Naive thymus-derived CD4-positive, alpha-beta T cell (primary cell): Measurements from ENCODE around the gene LCE3E. TPM values are rescaled to one million over a fixed set of nuclear protein-coding genes. Genes with fewer than 3 reads are reported as not detected.

ENCODE experiments used
- ATAC-seq: fragments of 150-1000 bp; cut with Tn5 transposase; 2 replicates; pipeline ENCODE4 v1.10.0; 2021; ENCODE audit warnings: mild to moderate bottlenecking, moderate library complexity
- CTCF ChIA-PET: fragments of 350-600 bp; sonication (Branson Sonifier 250); formaldehyde crosslinking; loops from one replicate; lab custom pipeline; 2021; ENCODE audit warnings: antibody characterized with exemption; lab: Charles Lee
- POLR2A ChIA-PET: fragments of 350-600 bp; sonication (Branson Sonifier 250); formaldehyde crosslinking; loops from one replicate; lab custom pipeline; 2021; ENCODE audit warnings: antibody characterized with exemption, inconsistent platforms; lab: Charles Lee
- DNase-seq, 9 donors: peaks; one replicate each; pipeline versions ENCODE4 v3.0.0 to v3.0.0-alpha.2; 2020 to 2022; ENCODE audit warnings: mixed read lengths in 1 of 9
- H3K27ac ChIP-seq: one replicate; pipeline ENCODE4 v1.7.0; 2013; ENCODE audit warnings: mild to moderate bottlenecking, low read depth, low read length, moderate library complexity
- H3K27me3 ChIP-seq, 2 donors: one replicate each; pipeline ENCODE4 v1.7.0; 2013; ENCODE audit warnings: low read length in 2 of 2, mild to moderate bottlenecking in 2 of 2, moderate library complexity in 2 of 2; ENCODE audit not compliant: control insufficient read depth in 2 of 2, insufficient read depth in 2 of 2
- H3K36me3 ChIP-seq, 3 experiments: 1 replicate in 2 of 3; 2 replicates in 1 of 3; pipeline ENCODE4 v1.7.0; 2013; ENCODE audit warnings: low read length in 3 of 3, mild to moderate bottlenecking in 3 of 3, moderate library complexity in 1 of 3; ENCODE audit not compliant: insufficient read depth in 3 of 3, control insufficient read depth in 2 of 3
- H3K4me1 ChIP-seq, 2 donors: one replicate each; pipeline ENCODE4 v1.7.0; 2013; ENCODE audit warnings: low read length in 2 of 2, mild to moderate bottlenecking in 2 of 2, moderate library complexity in 1 of 2; ENCODE audit not compliant: control insufficient read depth in 2 of 2, insufficient read depth in 2 of 2
- H3K4me3 ChIP-seq: 2 replicates; pipeline ENCODE4 v1.7.0; 2013; ENCODE audit warnings: mild to moderate bottlenecking, low read length
- H3K9me3 ChIP-seq, 3 experiments: 1 replicate in 2 of 3; 2 replicates in 1 of 3; pipeline ENCODE4 v1.7.0; 2013; ENCODE audit warnings: low read length in 3 of 3; ENCODE audit not compliant: control insufficient read depth in 2 of 3
- H3K27ac Mint-ChIP-seq, 9 donors: one replicate each; pipeline ENCODE4 v1.8.0; 2020 to 2022; ENCODE audit warnings: mixed read lengths in 9 of 9, mild to moderate bottlenecking in 8 of 9, moderate library complexity in 5 of 9, inconsistent platforms in 2 of 9
- H3K27me3 Mint-ChIP-seq, 5 donors: one replicate each; pipeline ENCODE4 v1.8.0; 2021 to 2022; ENCODE audit warnings: mixed read lengths in 5 of 5, mild to moderate bottlenecking in 1 of 5
- H3K36me3 Mint-ChIP-seq, 5 donors: one replicate each; pipeline ENCODE4 v1.8.0; 2020 to 2022; ENCODE audit warnings: mixed read lengths in 5 of 5, mild to moderate bottlenecking in 3 of 5, inconsistent platforms in 1 of 5
- H3K4me1 Mint-ChIP-seq, 7 donors: one replicate each; pipeline ENCODE4 v1.8.0; 2020 to 2022; ENCODE audit warnings: mixed read lengths in 7 of 7, mild to moderate bottlenecking in 3 of 7, inconsistent platforms in 1 of 7
- H3K4me3 Mint-ChIP-seq, 10 donors: one replicate each; pipeline ENCODE4 v1.8.0; 2020 to 2022; ENCODE audit warnings: mild to moderate bottlenecking in 10 of 10, mixed read lengths in 10 of 10, moderate library complexity in 6 of 10, inconsistent platforms in 2 of 10
- H3K9me3 Mint-ChIP-seq, 11 donors: one replicate each; pipeline ENCODE4 v1.8.0; 2020 to 2022; ENCODE audit warnings: mixed read lengths in 11 of 11, mild to moderate bottlenecking in 4 of 11, inconsistent platforms in 1 of 11, moderate library complexity in 1 of 11
- intact Hi-C, 2 donors: fragments of 100-400 bp; cut with micrococcal nuclease; formaldehyde crosslinking; loops; one replicate each; pipeline ENCODE4 v1.15.1; 2023
- polyA plus RNA-seq, 2 donors: library from polyadenylated mRNA; unstranded; fragments of 300-500 nt; fragmentation: Illumina TruSeq; gene quantifications; one replicate each; pipeline ENCODE4 v1.2.3, GENCODE V29; 2021
- total RNA-seq, 6 experiments: library from RNA in 5 of 6; stranded (reverse) in 5 of 6; gene quantifications; 1 replicate in 5 of 6; 2 replicates in 1 of 6; pipeline ENCODE4 v1.2.3 and lab custom pipeline; 2021 to 2026

The LCE3E gene
- total and polyA plus RNA-seq, 7 experiments from 2014 or later: not detected

- no peak overlapping the region for H3K27ac ChIP-seq
- Mint-ChIP-seq H3K27ac (no peak overlapping the region), H3K4me1 (peaks cover 0 to 6% (median 2%) of the 10 kb centered on the region in 7 donors), H3K36me3 (no peaks in the 10 kb centered on the region), H3K9me3 (peaks cover 0 to 2% (median 0%) of the 10 kb centered on the region in 11 donors), H3K4me3 (no peak overlapping the region), H3K27me3 (peaks cover 21 to 34% (median 28%) of the 10 kb centered on the region in 5 donors)
- H3K4me1 ChIP-seq: no peaks in the 10 kb centered on the region
- no peaks in the 10 kb centered on the region for H3K9me3 ChIP-seq
- DNase-seq (no peak), ATAC-seq (peak; percentile 51)
- intact Hi-C loops: no loop called here
- ChIA-PET CTCF (no interaction called here), POLR2A (no interaction called here)
- H3K4me3 ChIP-seq: no peak overlapping the region
- H3K27me3 ChIP-seq: peaks cover 0 to 6% of the 10 kb centered on the region in 2 donors
- no peaks in the 10 kb centered on the region for H3K36me3 ChIP-seq
Measured at GRCh38 chr1:152519851-152520250, 46.7 kb downstream of the LCE3E start.

- no peak overlapping the region for H3K4me3 ChIP-seq
- intact Hi-C loops: no loop called here
- DNase-seq (no peak), ATAC-seq (no peak)
- H3K27me3 Mint-ChIP-seq: peaks cover 45 to 48% (median 46%) of the 10 kb centered on the region in 5 donors
- no peaks in the 10 kb centered on the region for H3K36me3 Mint-ChIP-seq
- H3K9me3 ChIP-seq: no peaks in the 10 kb centered on the region
- peaks cover 0 to 6% of the 10 kb centered on the region in 2 donors for H3K27me3 ChIP-seq
- H3K4me3 Mint-ChIP-seq: no peak overlapping the region
- H3K4me1 ChIP-seq: no peaks in the 10 kb centered on the region
- no peak overlapping the region for H3K27ac Mint-ChIP-seq
- peaks cover 0 to 9% (median 5%) of the 10 kb centered on the region in 7 donors for H3K4me1 Mint-ChIP-seq
- POLR2A ChIA-PET: no interaction called here
- no peak overlapping the region for H3K27ac ChIP-seq
- CTCF ChIA-PET: no interaction called here
- no peaks in the 10 kb centered on the region for H3K9me3 Mint-ChIP-seq
- no peaks in the 10 kb centered on the region for H3K36me3 ChIP-seq
Measured at GRCh38 chr1:152517237-152517811, 49.3 kb downstream of the LCE3E start.

GRCh38 chr1:152516082-152516481 lies 50.5 kb downstream of the LCE3E start:
- ATAC-seq (no peak), DNase-seq (no peak)
- no peaks in the 10 kb centered on the region for H3K4me1 ChIP-seq
- Mint-ChIP-seq H3K4me3 (no peak overlapping the region), H3K9me3 (no peaks in the 10 kb centered on the region), H3K4me1 (peaks cover 0 to 9% (median 5%) of the 10 kb centered on the region in 7 donors), H3K27me3 (peaks cover 51 to 59% (median 52%) of the 10 kb centered on the region in 5 donors), H3K36me3 (peaks cover 0 to 3% (median 0%) of the 10 kb centered on the region in 5 donors), H3K27ac (no peak overlapping the region)
- H3K27me3 ChIP-seq: peaks cover 0 to 6% of the 10 kb centered on the region in 2 donors
- intact Hi-C loops: no loop called here
- no peak overlapping the region for H3K27ac ChIP-seq
- no peak overlapping the region for H3K4me3 ChIP-seq
- no peaks in the 10 kb centered on the region for H3K9me3 ChIP-seq
- no peaks in the 10 kb centered on the region for H3K36me3 ChIP-seq
- ChIA-PET CTCF (no interaction called here), POLR2A (no interaction called here)

Other genes with a start within 250 kb of the LCE3E start
- not detected for gene FLG, start 241.5 kb downstream of the LCE3E start, total RNA-seq
- gene FLG, start 241.5 kb downstream of the LCE3E start, polyA plus RNA-seq: not detected
- gene FLG2, start 206.8 kb downstream of the LCE3E start, total RNA-seq: not detected
- gene FLG2, start 206.8 kb downstream of the LCE3E start, polyA plus RNA-seq: not detected
- gene CRNN, start 152.5 kb downstream of the LCE3E start, total RNA-seq: not detected
- not detected for gene CRNN, start 152.5 kb downstream of the LCE3E start, polyA plus RNA-seq
- not detected for gene LCE5A, start 56.0 kb downstream of the LCE3E start, total RNA-seq
- gene LCE5A, start 56.0 kb downstream of the LCE3E start, polyA plus RNA-seq: not detected
- gene CRCT1, start 52.3 kb downstream of the LCE3E start, total RNA-seq: not detected
- not detected for gene CRCT1, start 52.3 kb downstream of the LCE3E start, polyA plus RNA-seq
- not detected for gene LCE3D, start 13.7 kb upstream of the LCE3E start, total RNA-seq
- gene LCE3D, start 13.7 kb upstream of the LCE3E start, polyA plus RNA-seq: not detected
- gene LCE3C, start 33.5 kb upstream of the LCE3E start, total RNA-seq: not detected
- not detected for gene LCE3C, start 33.5 kb upstream of the LCE3E start, polyA plus RNA-seq
- not detected for gene LCE3B, start 47.0 kb upstream of the LCE3E start, total RNA-seq
- not detected for gene LCE3B, start 47.0 kb upstream of the LCE3E start, polyA plus RNA-seq
- gene LCE3A, start 56.3 kb upstream of the LCE3E start, total RNA-seq: not detected
- not detected for gene LCE3A, start 56.3 kb upstream of the LCE3E start, polyA plus RNA-seq
- not detected for gene LCE2D, start 96.6 kb upstream of the LCE3E start, total RNA-seq
- not detected for gene LCE2D, start 96.6 kb upstream of the LCE3E start, polyA plus RNA-seq
- gene LCE2C, start 108.5 kb upstream of the LCE3E start, total RNA-seq: not detected
- not detected for gene LCE2C, start 108.5 kb upstream of the LCE3E start, polyA plus RNA-seq
- not detected for gene LCE2B, start 119.3 kb upstream of the LCE3E start, total RNA-seq
- gene LCE2B, start 119.3 kb upstream of the LCE3E start, polyA plus RNA-seq: not detected
- not detected for gene LCE2A, start 131.6 kb upstream of the LCE3E start, total RNA-seq
- not detected for gene LCE2A, start 131.6 kb upstream of the LCE3E start, polyA plus RNA-seq
- gene LCE4A, start 141.4 kb upstream of the LCE3E start, total RNA-seq: not detected
- gene LCE4A, start 141.4 kb upstream of the LCE3E start, polyA plus RNA-seq: not detected
- gene KPRP, start 191.2 kb upstream of the LCE3E start, total RNA-seq: not detected
- gene KPRP, start 191.2 kb upstream of the LCE3E start, polyA plus RNA-seq: not detected
- not detected for gene LCE1F, start 208.4 kb upstream of the LCE3E start, total RNA-seq
- gene LCE1F, start 208.4 kb upstream of the LCE3E start, polyA plus RNA-seq: not detected
- not detected for gene LCE1E, start 219.5 kb upstream of the LCE3E start, total RNA-seq
- not detected for gene LCE1E, start 219.5 kb upstream of the LCE3E start, polyA plus RNA-seq
- gene LCE1D, start 229.9 kb upstream of the LCE3E start, total RNA-seq: not detected
- gene LCE1D, start 229.9 kb upstream of the LCE3E start, polyA plus RNA-seq: not detected
- not detected for gene LCE1C, start 239.9 kb upstream of the LCE3E start, total RNA-seq
- gene LCE1C, start 239.9 kb upstream of the LCE3E start, polyA plus RNA-seq: not detected
- not detected for gene LCE1B, start 245.2 kb upstream of the LCE3E start, total RNA-seq
- not detected for gene LCE1B, start 245.2 kb upstream of the LCE3E start, polyA plus RNA-seq